HG03558 (cell line): Measurements from ENCODE around the gene CFDP1.

ENCODE experiments used
- ATAC-seq: cut with Tn5 transposase; IDR thresholded peaks from one replicate; pipeline ENCODE4 v1.9.1; 2021; ENCODE audit warnings: moderate number of reproducible peaks; ENCODE audit not compliant: unreplicated experiment; ENCODE audit errors: extremely low read depth

The CFDP1 gene

GRCh38 chr16:75256696-75257343, 176.5 kb downstream of the CFDP1 start:
- no peak for ATAC-seq

GRCh38 chr16:75256059-75256571, 177.2 kb downstream of the CFDP1 start:
- no peak for ATAC-seq

GRCh38 chr16:75254359-75254837, 178.9 kb downstream of the CFDP1 start:
- ATAC-seq = no peak

GRCh38 chr16:75252946-75253911, 180.1 kb downstream of the CFDP1 start:
- no peak for ATAC-seq

GRCh38 chr16:75252049-75252864, 181.0 kb downstream of the CFDP1 start:
- no peak for ATAC-seq

- no peak for ATAC-seq
Observed at GRCh38 chr16:75251280-75252048, 181.8 kb downstream of the CFDP1 start, which contains the start of gene BCAR1. BCAR1 (minus strand) TSS chr16:75251624; CDS start chr16:75251482, 142 bp downstream.

GRCh38 chr16:75250809-75251279, 182.5 kb downstream of the CFDP1 start:
- no peak for ATAC-seq

GRCh38 chr16:75250089-75250808, 183.1 kb downstream of the CFDP1 start:
- no peak for ATAC-seq

- ATAC-seq = no peak
Observed at GRCh38 chr16:75249441-75249840, 183.9 kb downstream of the CFDP1 start.

- ATAC-seq = no peak
Observed at GRCh38 chr16:75248536-75249380, 184.5 kb downstream of the CFDP1 start.

GRCh38 chr16:75248142-75248535, 185.2 kb downstream of the CFDP1 start:
- no peak for ATAC-seq

- ATAC-seq = no peak
Observed at GRCh38 chr16:75247249-75247648, 186.1 kb downstream of the CFDP1 start.

- ATAC-seq = no peak
Observed at GRCh38 chr16:75246504-75247205, 186.6 kb downstream of the CFDP1 start.

- ATAC-seq = no peak
Observed at GRCh38 chr16:75244844-75245758, 188.2 kb downstream of the CFDP1 start.

GRCh38 chr16:75244225-75244809, 189.0 kb downstream of the CFDP1 start:
- no peak for ATAC-seq
